ENCODE results near the gene SPRN.
"Not testable (repeated sequence)": the region's sequence is repeated elsewhere in the genome, so short reads cannot be mapped to it uniquely, and the experiment has no call there.

Gene SPRN

GRCh38 chr10:133424601-133425000 lies at the start of gene SPRN:
Gene SPRN, minus strand, starts transcription at chr10:133424625. Its CDS starts 944 bp downstream, at chr10:133423681.
- not testable (repeated sequence) for FAIRE-seq

GRCh38 chr10:133474027-133474426 lies 49.6 kb upstream of the SPRN start:
- no peak for FAIRE-seq

- no peak for FAIRE-seq
These were observed 48.8 kb upstream of the SPRN start for GRCh38 chr10:133473270-133473669.

GRCh38 chr10:133471300-133472109 lies 47.1 kb upstream of the SPRN start:
- FAIRE-seq, result no peak

- not testable (repeated sequence) for FAIRE-seq
These were observed 44.8 kb upstream of the SPRN start for GRCh38 chr10:133469205-133469604.

- FAIRE-seq, result no peak
These were observed 43.0 kb upstream of the SPRN start for GRCh38 chr10:133467286-133467911.

GRCh38 chr10:133466683-133467275 lies 42.4 kb upstream of the SPRN start:
- FAIRE-seq, result no peak

GRCh38 chr10:133465950-133466474 lies 41.6 kb upstream of the SPRN start:
- FAIRE-seq, result no peak

- FAIRE-seq, result no peak
These were observed 40.9 kb upstream of the SPRN start for GRCh38 chr10:133465191-133465949.

- FAIRE-seq, result no peak
These were observed 40.2 kb upstream of the SPRN start for GRCh38 chr10:133464582-133465031.

GRCh38 chr10:133462512-133463305 lies 38.3 kb upstream of the SPRN start:
- no peak for FAIRE-seq

GRCh38 chr10:133461841-133462240 lies 37.4 kb upstream of the SPRN start:
- no peak for FAIRE-seq

GRCh38 chr10:133461027-133461426 lies 36.6 kb upstream of the SPRN start:
- no peak for FAIRE-seq

GRCh38 chr10:133460208-133460769 lies 35.9 kb upstream of the SPRN start:
- FAIRE-seq, result no peak

GRCh38 chr10:133459454-133460207 lies 35.2 kb upstream of the SPRN start:
- FAIRE-seq, result no peak

- no peak for FAIRE-seq
These were observed 34.5 kb upstream of the SPRN start for GRCh38 chr10:133458710-133459453.

- FAIRE-seq, result no peak
These were observed 33.7 kb upstream of the SPRN start for GRCh38 chr10:133458021-133458709.

GRCh38 chr10:133457100-133457841 lies 32.8 kb upstream of the SPRN start:
- FAIRE-seq, result no peak
